NCI-H146 treated with DMSO at 0.1 percent for 48 hours (cell line): Measurements from ENCODE around the gene CUEDC1.
A peak's percentile ranks its signal among the peaks of the same experiment; 100 is the strongest.

Experiments
- DNase-seq: peaks from one replicate; lab custom pipeline; 2025; ENCODE audit not compliant: unreplicated experiment; lab: John Stamatoyannopoulos, UW

The CUEDC1 gene, protein sequence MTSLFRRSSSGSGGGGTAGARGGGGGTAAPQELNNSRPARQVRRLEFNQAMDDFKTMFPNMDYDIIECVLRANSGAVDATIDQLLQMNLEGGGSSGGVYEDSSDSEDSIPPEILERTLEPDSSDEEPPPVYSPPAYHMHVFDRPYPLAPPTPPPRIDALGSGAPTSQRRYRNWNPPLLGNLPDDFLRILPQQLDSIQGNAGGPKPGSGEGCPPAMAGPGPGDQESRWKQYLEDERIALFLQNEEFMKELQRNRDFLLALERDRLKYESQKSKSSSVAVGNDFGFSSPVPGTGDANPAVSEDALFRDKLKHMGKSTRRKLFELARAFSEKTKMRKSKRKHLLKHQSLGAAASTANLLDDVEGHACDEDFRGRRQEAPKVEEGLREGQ

DNA sequence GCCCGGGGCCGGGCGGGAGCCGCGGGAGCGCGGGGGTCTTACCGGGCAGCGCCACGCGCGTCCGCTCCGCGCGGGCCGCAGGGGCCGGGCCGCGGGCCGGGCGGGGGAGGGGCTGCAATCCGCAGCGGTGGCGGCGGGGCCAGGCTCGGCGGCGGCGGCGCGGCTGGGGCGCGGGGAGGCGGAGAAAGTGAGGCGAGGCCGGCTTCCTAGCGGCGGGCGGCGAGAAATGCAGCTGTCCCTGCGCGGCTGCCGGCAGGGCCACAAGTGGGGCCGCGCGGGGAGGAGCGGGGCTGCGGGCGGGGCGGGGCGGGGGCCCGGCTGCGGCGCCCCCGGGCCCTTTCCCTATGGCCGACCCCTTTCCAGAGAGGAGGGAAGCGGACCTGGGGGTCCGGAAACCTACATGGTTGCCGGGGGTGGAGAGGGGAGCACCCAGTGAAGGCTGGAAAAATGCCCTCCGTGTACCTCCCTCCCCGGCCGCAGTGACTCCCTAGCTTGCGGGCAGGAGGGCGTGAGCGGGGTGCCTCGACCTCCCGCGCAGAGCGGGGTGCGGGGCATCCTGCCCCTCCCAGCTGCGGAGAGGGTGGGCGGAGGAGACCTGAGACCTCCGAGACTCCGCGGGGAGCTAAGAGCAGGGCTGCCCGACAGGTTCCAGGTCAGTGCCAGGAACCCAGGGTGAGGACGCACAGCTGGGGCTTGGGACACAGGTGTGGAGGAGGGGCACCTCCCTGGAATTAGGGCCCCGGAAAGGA, at the start of gene CUEDC1:
TSS of gene CUEDC1 (minus strand) at position 230 of the 749 bp plus-strand sequence. CDS start 69,848 bp downstream, outside the sequence.
- DNase-seq: peak; percentile 11

DNA sequence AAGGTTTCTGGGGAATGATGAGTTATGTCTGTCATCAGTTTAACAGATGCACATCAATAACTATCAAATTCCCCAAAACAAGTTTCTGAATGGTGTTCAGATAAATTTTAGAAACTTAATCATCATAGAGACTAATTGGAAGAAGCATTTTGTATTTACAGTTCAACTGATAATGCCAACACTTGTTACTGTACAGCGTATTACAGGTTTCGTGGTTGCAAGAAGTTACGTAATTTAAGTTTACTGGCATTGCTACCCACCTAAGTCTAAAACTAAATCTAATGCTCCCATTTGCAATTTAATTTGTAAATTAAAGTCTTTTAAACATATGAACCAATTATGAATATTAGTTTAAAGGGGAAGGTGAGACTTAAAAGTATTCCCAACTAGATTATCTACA, 48.8 kb upstream of the CUEDC1 start:
- DNase-seq: no peak

DNA sequence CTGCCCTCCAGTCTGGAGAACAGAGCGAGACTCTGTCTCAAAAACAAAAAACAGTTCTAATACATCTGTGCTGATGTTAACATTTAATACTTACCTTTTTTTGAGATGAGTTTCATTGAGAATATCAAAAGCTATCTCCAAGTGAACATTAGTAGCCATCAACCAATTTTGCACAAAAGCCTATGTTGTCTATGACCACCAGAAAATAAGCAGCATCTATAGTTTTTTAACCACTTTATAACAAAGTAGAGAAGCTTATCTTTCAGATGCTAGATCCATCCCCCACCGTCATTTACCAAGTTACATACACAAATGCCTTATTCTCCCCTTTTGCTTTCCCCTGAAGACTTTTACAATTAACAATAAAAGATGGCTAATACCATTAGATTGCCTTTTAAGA, 47.8 kb upstream of the CUEDC1 start:
- no peak for DNase-seq

DNA sequence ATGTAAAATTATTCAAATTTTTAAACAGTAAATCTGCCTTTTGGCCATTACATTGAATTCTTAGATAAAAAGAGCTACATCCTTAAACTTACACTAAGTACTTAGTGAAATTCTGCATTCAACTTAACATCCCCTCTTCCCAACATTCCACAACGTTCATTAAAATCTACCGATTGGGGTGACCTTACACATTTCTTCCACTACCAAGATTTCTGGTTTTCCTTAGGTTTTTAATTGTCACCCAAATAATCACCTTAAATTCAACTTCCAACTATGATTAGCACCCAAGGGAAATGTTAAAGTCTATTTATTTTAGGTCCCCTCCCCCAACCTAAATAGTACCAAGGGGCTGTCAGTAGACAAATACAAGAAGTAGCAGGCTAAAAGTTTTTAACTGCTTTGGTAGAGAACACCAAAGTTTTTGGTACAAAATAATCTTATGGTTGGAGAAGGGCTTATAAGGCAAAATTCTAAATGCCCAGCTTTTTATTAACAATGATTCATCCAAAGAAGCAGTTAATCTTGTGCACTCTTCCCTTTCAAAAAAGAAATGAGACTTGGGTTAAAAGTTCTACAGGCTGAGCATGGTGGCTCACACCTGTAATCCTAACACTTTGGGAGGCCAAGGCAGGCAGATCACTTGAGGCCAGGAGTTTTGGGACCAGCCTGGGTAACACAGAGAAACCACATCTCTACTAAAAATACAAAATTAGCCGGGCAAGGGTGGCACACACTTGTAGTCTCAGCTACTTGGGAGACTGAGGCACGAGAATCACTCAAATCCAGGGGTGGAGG, 47.1 kb upstream of the CUEDC1 start:
- DNase-seq: no peak

DNA sequence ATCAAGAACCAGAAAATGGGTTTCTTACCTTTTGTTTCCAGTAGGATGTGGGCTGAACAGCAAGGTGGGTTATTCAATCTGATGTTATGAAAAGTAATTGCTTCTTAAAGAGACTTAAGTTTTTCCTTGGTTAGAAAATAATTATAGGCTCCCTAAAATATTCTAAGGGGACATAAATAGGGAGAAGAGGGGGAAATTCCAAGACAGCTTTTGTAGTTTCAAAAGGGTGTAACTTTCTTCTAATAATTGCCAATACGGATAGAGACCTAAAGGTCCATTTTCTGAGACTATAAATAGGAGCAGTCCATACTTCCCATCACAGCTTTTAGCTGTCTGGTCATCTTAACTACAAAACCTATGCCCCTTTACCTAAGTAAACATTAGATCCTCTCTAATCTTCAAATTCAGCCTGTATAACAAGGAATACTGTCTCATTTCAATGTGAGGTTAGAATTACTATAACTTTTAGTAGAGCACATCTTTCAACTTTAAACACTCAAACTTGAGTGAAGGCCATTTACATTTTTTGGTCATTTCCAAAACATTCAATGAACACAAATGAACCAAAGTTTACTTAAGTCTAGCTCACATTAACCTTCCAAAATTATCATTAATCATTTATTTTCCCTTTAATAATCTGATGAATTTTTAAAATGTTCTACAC, 46.4 kb upstream of the CUEDC1 start:
- no peak for DNase-seq

DNA sequence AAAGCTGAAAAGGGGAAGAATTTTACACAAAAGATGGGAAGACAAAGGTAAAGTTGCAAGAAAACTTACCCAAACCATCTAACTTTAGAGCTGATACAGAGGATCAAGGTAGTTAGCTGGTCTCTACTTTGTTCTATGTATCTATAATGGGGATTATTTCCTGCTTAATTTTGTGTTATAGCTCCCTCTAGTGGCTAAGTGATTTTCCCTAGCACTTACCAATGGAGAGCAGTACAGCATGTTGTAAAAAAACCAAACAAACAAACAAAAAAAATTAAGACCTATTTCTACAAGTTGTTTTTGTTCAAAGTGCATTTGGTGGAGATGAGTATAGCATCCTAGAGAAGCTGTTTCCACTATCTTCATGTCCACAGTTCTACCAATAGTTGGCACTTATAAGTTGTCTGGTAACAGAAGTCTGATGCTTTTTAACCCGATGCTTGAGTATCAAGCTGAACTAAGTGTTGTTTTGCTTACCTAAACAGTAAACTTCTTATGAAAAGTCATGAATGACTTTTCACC, 44.3 kb upstream of the CUEDC1 start:
- DNase-seq: peak; percentile 58

DNA sequence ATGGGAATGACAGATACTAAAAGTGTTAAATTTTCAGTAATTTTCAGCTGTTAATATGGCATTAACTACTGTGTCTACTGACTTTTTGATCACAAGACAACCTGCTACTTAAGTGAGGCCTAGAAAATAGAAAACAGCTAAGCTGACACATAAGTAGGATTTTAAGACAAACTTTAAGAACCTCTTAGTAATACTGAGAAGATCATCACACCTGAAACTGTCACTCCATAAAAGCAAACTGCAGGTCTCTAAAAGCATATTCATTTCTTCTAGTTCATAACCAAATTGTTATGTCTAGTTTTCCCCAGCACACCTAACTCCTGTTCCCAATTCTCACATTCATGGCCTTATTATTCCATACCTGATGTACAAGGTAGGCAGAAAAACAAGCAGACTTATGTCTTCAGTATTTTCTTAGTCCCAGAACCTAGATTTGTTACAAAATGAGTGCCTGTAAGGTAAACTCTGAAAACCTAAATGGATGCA, 43.8 kb upstream of the CUEDC1 start:
- no peak for DNase-seq

DNA sequence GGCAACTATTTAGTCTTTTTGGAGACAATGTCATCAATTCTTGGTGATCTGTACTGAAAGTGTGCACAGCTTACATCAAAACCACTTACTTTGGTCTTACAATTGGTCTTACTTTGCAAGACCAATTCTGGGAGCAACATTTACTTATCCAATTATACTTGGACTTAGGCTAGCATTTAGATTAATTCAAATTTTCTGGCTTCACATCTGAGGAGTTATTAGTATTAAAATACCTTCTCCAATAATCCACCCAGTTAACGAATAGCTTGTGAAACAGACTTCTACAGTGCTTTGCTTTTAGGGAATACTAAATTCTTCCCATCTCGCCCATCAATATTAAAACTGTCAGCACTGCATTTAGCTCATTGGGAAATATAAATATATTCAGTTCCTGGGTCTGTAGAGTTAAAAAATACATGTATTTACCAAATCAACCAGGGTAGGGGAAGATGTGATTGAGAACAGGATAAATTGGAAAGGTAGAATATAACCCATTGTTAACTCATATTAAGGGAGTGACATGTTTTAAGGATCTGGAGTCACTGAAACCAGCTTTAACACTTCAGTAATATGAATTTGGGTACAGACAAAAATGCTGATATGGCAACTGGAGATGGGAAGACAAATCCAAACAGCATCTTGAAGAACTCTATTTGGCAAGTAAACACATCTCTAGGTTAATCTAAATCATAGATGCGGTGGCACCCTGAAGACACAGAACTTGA, 42.0 kb upstream of the CUEDC1 start:
- DNase-seq: no peak

DNA sequence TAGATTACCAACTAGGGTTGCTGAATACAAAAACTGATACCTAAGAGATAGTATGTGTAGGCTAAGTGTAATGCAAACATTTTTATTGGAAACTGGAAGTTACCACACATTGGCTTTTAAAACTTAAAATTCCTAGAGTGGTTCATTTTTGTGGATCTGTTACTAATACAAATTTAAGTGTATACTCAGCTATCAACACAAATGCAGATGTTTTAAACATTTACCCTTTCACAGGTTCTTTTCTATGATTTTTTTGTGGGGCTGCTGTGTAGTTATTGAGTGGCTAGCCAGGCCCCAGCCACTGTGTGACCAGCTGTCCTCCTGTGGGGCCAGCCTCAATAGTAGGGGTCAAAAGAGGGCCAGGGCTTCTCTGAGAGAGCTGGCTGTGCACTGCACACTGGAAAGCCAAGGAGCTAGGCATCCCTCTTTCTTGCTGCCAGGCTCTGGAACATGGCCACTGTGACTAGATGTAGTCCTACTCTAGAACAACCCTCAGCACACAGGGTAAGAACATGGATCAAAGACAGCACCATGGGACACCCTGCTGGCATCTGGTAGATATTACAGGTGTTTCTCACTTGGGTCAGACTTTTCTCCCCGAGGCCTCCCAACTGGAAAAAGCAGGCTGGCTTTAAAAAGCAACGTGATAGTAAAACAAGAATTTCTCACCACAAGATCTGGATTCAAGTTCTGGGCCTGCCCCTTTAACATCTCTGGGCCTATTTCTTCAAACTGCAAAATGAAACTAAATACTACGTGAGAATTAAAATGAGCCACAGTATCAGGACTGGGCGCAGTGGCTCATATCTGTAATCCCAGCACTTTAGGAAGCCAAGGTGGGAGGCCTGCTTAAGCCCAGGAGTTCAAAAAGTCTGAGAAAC, 40.1 kb upstream of the CUEDC1 start:
- DNase-seq: peak; percentile 43

DNA sequence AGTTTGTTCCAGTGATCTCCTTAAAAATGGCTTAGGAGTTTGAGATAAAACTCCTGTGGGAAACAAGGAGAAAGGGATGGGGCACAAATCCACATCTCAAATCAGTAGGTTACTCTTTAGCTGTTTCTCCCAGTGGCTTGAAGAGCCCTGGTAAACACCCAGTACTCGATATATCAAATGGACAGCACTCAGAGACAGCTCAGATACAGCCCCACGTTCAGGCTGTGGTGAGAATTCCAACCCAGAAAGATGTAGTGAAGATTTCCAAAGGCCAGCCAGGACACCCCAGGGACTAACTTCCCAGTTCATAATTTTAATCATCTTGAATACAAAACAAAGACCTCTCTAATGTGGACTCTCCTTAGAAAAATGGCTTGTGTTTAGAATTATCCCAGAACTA, 39.2 kb upstream of the CUEDC1 start:
- DNase-seq: no peak

DNA sequence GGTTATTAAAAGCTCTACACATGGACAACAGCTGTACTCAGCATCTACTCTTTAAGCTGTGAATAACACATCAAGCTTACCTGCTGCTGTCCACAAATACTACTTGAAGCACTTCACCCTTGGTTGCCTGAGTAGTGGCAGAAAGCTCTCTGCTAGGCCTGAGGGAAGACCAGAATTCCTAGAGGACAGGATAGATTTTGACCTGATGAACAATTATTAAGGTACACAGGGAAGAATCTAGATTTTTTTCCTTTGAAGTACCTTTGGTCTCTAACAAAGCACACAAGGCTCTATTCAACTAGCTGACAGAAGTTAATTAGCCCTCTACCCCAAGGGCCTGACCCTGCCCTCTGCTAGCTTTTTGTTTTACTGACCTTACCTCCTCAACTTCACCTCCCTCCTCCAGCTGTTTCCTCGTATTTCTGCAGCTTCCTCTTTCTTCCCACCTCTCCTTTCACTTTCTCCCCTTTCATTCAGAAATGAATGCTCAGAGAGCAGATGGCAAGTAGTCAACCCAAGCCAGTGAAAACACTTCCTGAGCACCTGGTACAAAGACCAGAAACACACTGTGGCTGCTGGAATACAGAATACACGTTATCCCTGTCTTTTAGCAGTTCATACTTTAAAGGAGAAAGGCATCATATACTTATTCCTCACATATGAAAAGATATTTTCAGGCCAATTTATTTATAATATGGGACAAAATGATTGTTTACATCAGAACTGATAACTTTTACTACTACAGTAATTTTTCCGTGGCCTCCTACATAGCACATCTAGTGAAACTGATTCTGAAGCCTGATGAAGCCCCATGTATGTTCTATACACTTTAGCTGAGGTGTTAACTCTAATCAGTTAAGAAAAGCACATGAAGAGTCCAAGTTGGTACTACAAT, 38.5 kb upstream of the CUEDC1 start:
- DNase-seq: peak; percentile 88

DNA sequence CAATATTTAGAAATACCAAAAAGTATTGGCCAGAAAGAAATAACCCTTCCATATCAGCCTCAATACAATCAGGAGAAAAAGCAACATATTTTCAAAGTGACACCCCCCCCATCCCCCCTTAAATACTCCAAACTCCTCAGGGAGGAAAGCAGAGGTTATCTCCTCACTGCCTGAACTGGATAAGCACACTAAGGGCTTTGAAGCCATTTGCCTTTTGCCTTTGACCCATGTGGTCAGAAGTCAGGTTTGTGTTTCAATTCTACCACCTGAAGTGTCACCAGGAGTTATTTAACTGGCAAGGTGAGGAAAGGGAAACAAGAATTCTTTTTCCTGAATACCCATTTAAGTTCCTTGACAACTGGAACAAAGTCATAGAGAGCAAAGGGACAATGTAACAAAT, 36.3 kb upstream of the CUEDC1 start:
- DNase-seq: no peak

DNA sequence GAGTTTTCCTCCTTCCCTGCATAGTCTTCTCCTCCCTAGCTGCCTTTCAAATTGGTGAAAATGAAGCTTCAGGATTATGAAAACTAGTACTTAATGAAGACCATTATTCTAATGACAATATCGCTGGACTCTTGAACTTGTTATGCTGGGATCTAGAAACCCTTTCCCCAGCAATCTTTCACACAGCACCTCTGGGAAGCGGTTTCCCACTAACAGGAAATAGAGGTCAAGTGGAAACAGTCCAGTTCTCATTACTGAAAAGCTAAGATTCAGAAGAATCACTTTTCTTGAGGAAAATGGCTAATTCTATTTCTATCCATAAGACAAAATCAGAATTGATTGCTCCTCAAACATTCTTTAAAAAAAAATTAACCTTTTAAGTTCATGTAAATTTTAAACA, 34.8 kb upstream of the CUEDC1 start:
- no peak for DNase-seq

DNA sequence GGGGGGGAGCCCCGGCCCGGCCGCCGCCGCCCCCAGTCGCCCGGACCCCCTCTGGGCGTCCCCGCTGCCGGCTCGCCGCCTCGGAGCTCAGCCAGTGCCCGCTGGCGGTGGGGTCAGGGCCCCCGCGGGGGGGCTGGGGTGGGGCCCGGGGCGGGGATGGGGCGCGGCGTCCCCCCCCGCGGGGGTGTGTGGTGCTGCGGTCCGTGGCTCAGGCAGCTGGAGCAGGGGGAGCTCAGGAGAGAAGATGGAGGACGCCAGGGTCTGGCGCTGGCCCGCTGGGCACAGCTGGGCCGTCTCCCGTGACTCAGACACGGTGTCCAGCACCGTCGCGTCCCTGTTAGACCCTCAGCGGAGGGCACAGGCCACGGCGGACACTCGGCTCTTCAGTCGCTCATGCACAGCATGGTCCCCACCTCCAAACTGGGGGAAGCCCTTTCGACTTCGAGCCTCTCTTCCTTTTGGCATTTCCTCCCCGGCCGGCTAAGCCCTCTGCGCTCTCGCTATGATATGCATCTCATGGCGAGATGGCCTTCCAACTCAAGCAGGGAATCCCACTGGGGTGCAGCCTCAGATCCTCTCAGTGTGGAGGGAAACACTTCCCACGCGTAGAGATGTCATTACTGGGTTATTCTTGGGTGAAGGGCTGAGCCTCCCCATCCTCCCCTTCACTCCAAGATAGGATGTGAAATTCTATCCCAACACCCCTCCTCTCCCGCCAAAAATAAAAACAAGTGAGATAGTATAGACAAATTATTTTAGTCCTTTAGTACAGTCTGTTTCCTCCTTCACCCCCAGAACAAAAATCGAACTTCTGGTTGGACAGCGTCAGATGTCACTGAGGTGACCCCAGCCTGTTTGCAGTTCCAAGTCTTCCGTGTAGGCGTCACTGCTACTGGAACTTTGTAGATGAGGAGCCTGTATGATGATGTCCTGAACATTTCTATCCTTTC, 33.4 kb upstream of the CUEDC1 start:
- DNase-seq: peak; percentile 47

DNA sequence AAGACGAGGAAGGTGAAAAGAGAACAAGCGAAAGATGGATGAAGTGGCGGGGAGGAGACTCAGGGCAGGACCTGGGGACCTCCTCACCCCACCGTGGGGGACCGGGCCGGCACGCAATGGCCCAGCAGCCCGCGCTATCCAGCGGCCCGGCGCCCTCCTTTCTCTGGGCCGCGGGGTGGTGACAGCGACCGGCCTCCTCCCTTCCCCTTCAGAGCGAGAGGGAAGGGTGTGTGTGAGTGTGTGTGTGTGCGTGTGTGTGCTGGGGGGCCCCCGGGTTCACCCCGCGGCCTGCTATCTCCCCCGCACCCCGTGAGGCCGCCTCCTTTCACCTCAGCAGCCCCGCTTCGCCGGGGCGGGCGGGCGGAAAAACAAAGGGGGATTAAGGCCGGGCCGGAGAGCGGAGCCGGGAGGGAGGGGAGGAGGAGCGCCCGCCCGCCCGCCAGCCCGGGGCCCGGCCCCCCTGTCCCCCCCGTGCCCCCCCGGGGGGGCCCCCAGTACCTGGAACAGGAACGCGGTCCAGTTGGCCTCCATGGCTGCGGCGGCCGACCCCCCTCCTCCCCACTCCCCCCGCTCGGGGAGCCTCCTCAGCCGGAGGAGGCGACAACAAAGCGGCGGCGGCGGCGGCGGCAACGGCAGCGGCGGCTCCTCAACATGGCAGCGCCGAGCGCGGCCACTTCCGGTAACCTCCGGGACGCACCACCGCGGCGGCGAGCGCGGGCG, 32.5 kb upstream of the CUEDC1 start, which contains the start of gene VEZF1:
TSS of gene VEZF1 (minus strand) at position 674 of the 720 bp plus-strand sequence. CDS start at position 531, 143 bp downstream.
- peak; percentile 47 for DNase-seq
